DMS114 treated with DMSO at 0.1 percent for 48 hours (cell line): ENCODE data around the gene PBLD.
"Not testable (repeated sequence)": the region's sequence is repeated elsewhere in the genome, so short reads cannot be mapped to it uniquely, and the experiment has no call there.

Experiments
- DNase-seq: peaks from one replicate; lab custom pipeline; 2025; ENCODE audit not compliant: unreplicated experiment; lab: John Stamatoyannopoulos, UW

PBLD gene

GRCh38 chr10:68284062-68285001 is 48.4 kb downstream of the PBLD start:
- DNase-seq = no peak

DNA sequence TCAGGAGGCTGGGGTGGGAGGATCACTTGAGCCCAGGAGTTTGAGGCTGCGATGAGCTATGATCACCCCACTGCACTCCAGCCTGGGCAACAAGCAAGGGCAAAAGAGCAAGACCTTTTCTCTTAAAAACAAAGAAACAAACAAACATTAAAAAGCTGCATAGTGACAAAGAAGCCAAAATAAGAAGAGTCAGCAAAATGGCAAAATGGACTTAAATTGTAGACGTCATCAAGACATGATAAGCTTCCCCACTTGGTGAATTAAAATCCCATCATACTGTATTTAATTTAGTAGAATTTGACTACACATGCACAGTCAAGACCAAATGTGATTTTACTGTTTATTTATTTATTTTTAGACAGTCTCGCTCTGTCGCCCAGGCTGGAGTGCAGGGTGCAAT is 52.0 kb downstream of the PBLD start:
- DNase-seq = no peak

DNA sequence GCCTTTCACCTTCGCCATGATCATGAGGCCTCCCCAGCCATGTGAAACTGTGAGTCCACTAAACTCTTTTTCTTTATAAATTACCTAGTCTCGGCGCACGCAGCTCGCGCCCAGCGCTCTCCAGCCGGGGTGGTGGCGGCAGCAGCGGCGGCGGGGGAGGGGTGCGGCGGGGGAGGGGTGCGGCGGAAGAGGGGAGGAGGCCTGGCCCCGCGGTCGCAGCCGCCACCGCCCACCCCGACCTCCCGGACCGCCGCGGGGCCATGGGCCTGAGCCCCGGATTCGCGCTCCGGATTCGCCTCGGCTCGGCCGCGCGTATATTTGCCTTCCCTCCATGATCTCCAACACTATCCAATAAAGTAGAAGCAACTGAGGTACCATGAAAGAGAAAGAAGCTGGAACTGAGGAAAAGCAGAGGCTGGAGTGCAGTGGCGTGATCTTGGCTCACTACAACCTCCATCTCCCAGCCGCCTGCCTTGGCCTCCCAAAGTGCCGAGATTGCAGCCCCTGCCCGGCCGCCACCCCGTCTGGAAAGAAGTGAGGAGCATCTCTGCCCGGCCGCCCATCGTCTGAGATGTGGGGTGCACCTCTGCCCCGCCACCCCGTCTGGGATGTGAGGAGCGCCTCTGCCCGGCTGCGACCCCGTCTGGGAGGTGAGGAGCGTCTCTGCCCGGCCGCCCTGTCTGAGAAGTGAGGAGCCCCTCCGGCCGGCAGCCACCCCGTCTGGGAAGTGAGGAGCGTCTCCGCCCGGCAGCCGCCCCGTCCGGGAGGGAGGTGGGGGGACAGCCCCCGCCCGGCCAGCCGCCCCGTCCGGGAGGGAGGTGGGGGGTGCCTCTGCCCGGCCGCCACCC is 53.6 kb downstream of the PBLD start:
- DNase-seq = not testable (repeated sequence)

DNA sequence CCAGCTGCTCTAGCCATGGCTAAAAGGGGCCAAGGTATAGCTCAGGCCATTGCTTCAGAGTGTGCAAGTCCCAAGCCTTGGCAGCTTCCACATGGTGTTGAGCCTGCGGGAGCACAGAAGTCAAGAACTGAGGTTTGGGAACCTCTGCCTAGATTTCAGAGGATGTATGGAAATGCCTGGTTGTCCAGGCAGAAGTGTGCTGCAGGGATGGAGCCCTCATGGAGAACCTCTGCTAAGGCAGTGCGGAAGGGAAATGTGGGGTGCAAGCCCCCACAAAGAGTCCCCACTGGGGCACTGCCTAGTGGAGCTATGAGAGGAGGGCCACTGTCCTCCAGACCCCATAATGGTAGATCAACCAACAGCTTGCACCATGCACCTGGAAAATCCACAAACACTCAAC is 54.9 kb downstream of the PBLD start:
- DNase-seq = not testable (repeated sequence)

GRCh38 chr10:68276224-68276623 is 56.5 kb downstream of the PBLD start:
- no peak for DNase-seq

- DNase-seq = no peak
Observed at GRCh38 chr10:68275600-68276126, 57.1 kb downstream of the PBLD start.

DNA sequence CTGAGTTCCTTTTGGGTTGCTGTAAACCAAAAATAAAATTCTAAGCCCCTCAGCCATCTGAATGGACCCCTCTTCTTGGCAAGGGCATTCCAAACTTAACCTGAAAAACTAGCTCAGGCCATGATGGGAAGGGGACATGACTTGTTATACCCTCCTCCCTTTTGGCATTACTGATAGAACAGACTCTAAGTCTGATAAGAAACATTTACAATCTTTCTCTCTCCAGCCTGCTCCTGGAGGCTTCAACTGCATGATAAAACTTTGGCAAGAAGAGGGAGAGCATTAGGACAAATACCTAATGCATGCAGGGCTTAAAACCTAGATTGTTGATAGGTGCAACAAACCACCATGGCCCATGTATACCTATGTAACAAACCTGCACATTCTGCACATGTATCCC is 59.9 kb downstream of the PBLD start:
- no peak for DNase-seq

DNA sequence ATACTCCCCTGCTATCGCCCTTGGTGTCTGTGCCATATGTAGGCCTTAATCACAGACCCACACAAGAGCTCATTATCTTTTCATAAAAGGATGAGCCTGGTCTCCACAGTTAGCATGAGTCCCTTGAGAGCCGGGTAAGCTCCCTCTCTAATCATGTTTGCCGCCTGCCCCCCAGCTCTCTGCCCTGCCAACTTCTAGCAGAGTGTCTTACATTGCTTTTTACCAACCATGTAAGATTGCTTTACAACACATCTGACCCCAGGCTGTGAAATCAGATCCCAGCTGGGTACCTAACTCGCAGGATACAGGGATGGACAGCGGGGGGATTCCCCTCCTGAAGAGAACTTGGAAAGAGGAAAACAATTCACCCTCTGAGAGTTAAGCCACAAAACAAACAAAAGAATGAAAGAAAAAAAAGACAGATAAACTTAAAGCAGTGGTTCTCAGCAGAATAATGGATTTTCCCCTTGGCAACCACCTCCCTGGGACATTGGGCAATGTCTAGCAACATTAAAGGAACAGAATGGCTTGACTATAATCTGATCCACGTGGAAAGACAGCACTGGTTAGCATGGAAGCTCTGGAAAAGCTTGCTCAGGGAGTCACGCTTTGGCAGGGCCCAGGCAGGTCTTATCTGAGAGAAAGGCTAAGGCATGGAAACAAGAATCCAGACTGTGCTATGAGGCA is 61.4 kb downstream of the PBLD start:
- no peak for DNase-seq

DNA sequence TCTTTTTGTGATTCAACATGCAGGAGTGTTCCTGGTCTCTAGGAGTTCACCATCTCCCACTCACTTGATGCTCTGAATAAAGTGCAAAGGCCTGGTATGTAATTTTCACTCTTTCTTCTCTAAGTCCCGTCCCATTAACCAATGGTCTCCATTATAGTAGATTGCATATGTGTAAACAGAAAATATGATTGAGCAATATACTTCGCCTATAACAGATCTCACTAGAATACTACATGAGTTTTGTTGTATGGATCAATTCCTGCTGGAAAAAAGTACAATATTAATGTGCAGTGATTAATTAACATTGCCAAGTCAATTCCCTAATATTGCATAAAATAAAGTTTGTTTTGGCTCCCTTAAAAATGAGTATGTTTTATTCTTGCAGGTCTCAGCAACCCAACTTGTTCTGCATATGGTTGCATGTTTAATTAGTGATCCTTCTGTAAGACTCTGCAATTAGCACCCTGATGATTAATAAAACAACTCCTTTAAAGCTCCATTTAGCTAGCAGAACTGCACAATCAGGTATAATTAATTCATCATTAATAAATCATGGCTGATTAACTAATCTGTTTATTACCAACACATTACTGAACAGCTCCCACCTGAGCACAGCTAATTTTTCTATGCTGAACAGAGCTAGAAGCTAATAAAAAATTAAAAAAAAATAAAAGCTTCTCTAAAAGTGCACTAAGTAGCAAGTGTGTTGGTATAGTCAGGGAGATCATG is 63.0 kb downstream of the PBLD start:
- DNase-seq = no peak

GRCh38 chr10:68261132-68261856 is 71.4 kb downstream of the PBLD start:
- no peak for DNase-seq

DNA sequence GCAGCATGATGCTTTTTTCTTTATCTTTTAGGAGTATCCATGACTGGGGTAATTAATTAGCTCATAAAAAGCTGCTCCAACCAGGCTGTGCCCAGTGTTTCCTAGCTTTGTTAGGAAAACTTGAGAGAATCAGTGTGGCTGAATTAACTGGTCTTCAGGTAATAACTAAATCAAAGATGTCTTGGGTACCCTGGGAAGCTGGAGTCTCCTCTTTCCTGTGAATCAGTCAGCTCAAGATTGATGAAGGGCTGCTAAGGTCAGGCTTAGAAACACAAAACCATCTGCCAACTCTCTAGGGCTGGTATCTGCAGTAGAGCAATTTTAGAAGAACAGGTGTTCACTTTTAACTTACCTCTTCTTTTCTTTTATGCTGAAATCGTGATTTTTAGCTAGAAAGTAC is 79.4 kb downstream of the PBLD start:
- no peak for DNase-seq

DNA sequence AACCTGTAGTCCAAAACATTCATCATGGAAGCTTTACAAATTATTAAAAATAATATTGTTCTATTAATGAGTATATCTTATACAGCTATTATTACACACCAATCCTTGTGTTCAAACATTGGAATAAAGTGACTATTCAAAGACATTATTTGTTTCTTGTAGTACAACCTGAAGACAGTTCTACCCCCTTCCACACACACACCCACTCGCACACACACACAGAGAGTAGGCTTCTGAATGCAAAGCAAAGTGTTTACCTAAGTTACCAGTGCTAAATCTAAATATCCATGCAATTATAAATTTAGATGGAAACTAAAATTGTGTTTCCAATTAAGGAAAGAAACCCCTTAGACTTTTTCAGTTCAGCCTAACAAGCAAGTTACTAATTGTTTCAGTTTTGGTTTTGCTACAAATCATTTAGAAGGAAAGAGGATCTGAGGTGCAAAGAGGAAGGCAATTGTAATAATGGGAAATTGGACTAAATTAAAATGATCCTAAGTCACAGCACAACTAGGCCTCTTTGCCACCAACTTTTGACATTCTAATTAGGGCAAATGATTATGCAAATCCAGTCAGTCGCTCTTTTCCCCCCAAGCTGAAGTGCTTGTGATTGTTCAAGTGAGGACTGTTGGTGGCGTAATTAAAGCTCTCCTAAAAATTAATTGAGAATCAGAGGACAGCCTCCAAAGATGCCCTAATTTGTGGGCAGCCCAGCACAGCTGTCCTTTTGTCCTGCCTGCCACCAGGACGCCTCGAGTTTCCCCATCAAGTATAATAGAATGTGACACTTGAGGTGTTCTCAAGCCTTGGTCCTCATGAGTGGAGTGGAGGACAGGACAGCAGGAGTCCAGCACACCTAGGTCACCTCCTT is 80.9 kb downstream of the PBLD start:
- no peak for DNase-seq

DNA sequence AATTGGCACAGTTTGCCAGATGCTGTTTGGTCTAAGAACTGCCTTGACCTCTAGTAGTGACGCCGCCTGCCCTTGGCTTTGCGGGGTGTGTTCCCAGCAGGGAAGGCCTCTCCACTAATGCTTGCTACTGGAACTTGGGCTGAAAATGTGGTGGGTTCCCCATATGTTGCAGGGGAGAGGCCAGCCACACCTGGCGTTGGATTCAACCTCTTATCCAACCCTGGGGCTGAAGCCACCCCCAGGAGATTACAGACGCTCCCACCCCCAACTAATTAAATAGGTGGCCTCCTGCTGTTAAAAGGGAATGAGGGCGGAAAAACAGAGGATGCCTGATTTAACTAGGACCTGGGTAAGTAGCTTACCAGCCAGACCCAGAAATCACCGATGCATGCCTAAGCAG is 81.6 kb downstream of the PBLD start:
- no peak for DNase-seq

- DNase-seq = no peak
Observed at GRCh38 chr10:68249297-68249696, 83.4 kb downstream of the PBLD start.

DNA sequence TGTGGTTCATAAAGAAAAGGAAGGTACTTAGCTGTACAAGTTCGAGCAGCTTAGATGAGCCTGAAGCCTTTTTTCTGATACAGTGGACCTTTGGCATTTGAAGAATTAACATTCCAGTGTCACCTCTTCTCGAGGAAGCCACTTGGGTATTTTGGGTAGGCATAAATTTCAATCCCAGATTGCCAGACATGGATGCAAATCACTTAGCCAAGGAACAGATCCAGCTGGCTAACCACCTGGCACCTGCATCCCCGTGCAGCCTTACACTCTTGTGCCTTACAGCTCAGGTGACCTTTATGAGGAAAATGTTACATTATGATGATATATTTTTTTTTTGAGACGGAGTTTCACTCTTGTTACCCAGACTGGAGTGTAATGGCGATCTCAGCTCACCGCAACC is 84.8 kb downstream of the PBLD start:
- DNase-seq = no peak

DNA sequence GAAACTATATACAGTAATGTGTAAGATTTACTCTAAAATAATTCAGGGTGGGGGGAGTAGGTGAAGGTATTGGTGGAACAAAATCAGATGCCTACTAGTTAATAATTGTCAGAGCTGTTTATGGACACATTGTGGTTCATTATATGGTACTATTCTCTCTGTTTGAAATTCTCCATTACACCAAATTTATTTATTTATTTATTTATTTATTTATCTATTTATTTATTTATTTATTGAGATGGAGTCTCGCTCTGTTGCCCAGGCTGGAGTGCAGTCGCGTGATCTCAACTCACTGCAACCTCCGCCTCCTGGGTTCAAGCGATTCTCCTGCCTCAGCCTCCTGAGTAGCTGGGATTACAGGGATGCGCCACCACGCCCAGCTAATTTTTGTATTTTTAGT is 86.3 kb downstream of the PBLD start:
- not testable (repeated sequence) for DNase-seq

DNA sequence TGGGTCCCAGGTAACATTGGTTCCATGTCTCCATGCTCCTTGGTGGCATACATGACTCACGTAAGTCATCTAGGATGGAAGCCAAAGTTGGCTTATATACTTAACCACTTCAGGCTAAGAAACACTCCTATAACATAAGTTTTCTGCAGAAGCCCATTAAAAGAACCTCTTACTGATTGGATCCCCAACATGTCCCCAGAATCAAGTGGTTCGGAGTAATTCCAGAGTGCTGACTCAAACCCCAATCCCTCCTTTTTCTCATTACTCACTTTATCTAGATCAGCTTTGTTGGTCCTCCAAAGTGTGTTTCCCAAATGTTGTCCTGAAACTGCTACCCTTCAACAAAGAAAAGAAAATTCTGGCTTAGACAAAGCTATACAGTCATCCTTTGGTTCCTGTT is 90.7 kb downstream of the PBLD start:
- DNase-seq = no peak

- DNase-seq = no peak
Observed at GRCh38 chr10:68239596-68240150, 93.1 kb downstream of the PBLD start.

- DNase-seq = no peak
Observed at GRCh38 chr10:68239069-68239468, 93.7 kb downstream of the PBLD start.
